22Rv1 (cell line): ENCODE data around the gene SCMH1.

ENCODE experiments used
- ZFX ChIP-seq: fragments of 450-650 bp; IDR thresholded peaks from 2 replicates; pipeline ENCODE4 v1.6.1; 2017; ENCODE audit warnings: antibody characterized with exemption, borderline replicate concordance
- TF ChIP-seq, protein P1 (sequence below): fragments of 450-650 bp; IDR thresholded peaks from 2 replicates; pipeline ENCODE4 v1.5.1; 2017; ENCODE audit warnings: mild to moderate bottlenecking

DNA sequence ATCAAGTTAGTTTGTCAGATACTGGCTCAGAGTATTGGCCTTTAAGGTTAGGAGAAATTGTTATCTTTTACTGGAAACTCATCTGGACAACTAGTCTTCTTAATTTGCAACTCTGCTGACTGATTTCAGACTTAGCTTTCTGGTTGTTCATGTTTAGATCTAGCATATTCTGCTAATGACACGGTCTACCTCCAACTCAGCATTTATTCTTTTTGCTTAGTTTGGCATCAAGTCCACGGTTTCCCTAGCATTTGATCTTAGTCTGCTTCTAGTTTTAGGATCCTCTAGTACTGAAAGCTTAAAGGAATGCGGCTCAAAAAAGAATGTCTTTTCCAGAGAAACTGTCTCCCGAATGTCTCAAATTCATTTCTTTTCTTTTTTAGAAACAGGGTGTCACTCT is 145.0 kb downstream of the SCMH1 start:
- TF ChIP-seq, protein P1, sequence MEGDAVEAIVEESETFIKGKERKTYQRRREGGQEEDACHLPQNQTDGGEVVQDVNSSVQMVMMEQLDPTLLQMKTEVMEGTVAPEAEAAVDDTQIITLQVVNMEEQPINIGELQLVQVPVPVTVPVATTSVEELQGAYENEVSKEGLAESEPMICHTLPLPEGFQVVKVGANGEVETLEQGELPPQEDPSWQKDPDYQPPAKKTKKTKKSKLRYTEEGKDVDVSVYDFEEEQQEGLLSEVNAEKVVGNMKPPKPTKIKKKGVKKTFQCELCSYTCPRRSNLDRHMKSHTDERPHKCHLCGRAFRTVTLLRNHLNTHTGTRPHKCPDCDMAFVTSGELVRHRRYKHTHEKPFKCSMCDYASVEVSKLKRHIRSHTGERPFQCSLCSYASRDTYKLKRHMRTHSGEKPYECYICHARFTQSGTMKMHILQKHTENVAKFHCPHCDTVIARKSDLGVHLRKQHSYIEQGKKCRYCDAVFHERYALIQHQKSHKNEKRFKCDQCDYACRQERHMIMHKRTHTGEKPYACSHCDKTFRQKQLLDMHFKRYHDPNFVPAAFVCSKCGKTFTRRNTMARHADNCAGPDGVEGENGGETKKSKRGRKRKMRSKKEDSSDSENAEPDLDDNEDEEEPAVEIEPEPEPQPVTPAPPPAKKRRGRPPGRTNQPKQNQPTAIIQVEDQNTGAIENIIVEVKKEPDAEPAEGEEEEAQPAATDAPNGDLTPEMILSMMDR = no peak
- TF ChIP-seq ZFX = no peak
